GM12874 (cell line): Measurements from ENCODE around the gene CLP1.

Source experiments
- CTCF ChIP-seq: IDR thresholded peaks from 2 replicates; pipeline ENCODE4 v1.5.1; 2011; ENCODE audit warnings: low read depth, mild to moderate bottlenecking, control low read depth, low read length, moderate library complexity; ENCODE audit not compliant: insufficient read depth

The CLP1 gene

GRCh38 chr11:57698843-57699365 lies 41.3 kb downstream of the CLP1 start:
- no peak for TF ChIP-seq CTCF

GRCh38 chr11:57699813-57700212 lies 42.3 kb downstream of the CLP1 start:
- no peak for TF ChIP-seq CTCF

GRCh38 chr11:57700425-57700824 lies 42.9 kb downstream of the CLP1 start:
- TF ChIP-seq CTCF: no peak

GRCh38 chr11:57703341-57703740 lies 45.8 kb downstream of the CLP1 start:
- TF ChIP-seq CTCF: no peak

- TF ChIP-seq CTCF: no peak
Observed at GRCh38 chr11:57704932-57705331, 47.4 kb downstream of the CLP1 start.

- no peak for TF ChIP-seq CTCF
Observed at GRCh38 chr11:57709802-57710367, 52.3 kb downstream of the CLP1 start.
